Fibroblast of skin of scalp (primary cell): ENCODE results near the gene PRDM1.

Source experiments
- DNase-seq: peaks from one replicate; pipeline ENCODE4 v3.0.0-alpha.2; 2013

Gene PRDM1

DNA sequence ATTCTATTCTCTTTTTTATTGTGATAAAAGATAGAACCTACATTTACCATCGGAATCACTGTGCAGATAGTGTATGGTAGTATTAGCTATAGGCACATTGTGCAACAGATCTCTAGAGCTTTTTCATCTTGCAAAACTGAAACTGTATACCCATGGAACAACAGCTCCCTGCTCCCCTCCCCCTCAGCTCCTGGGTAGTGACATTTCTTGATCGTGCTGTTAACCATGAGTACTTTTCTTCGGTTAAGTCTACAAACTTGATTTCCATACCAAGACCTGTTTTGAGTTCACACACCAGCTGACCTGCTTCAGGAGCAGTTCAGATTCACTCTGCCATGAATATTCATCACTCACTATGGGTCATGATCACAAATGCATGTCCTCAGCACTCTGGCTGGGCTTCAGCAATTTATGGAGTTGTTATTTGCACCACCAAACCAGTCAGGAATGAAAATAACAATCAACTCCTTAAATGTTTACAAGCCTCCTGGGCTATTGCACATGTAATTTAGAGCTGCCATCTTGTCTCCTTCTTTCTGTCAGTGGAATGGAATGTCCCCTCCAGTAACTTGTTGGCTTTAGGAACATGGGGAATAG lies 32.8 kb downstream of the PRDM1 start:
- no peak for DNase-seq

DNA sequence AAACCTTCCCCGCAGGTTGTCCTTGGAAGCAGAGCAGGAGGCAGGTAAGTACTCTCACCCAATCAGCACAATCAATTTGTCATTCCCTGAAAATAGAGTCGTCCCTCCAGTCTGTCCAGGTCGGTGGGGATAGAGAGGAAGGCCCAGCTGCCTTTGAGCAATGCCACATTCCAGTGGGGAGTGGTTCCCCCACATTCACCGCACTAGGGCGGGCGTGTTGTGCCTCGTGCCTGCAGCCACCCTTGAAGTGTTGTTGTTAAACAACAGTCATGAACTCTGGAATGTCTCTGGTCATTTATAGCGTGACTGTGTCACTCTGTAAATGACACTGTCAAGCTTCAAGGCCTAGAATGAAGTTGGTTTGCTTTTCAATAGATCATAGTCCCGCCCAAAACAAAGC lies 33.4 kb downstream of the PRDM1 start:
- DNase-seq: no peak

DNA sequence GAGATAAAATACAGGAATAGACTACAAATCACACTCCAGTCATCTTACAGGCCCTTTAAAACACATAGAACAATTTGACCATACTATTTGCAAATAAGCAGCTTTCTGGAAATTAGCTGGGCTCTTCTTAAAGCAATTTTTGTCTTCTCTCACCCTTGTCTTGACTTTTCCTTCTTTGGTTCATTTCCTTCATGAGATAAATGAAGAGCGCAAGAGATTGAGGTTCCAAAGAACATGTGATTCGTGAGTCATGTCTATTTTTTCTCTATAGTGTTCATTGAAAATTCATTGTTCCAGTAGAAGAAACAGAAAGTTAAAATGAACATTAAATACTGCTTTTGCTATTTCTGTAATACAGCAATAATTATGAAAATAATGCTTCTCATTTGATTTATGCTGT lies 33.9 kb downstream of the PRDM1 start:
- DNase-seq: no peak

DNA sequence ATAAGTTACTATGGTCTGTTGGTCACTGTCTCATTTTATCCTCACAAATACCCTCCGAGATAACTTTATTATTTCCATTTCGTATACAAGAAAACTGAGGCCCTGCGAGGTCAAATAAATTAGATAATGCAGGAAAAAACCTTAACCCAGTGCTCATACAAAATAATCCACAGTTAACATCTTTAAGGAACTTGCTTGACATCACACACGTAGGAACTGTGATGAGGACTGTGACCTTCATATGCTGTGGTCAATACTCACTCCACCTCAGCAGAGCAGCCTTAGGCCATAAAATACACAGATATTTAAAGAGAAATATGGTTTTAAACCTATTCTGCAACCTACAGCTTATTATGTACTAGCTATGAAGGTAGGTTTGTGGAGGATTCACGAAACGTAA lies 34.3 kb downstream of the PRDM1 start:
- DNase-seq: no peak

DNA sequence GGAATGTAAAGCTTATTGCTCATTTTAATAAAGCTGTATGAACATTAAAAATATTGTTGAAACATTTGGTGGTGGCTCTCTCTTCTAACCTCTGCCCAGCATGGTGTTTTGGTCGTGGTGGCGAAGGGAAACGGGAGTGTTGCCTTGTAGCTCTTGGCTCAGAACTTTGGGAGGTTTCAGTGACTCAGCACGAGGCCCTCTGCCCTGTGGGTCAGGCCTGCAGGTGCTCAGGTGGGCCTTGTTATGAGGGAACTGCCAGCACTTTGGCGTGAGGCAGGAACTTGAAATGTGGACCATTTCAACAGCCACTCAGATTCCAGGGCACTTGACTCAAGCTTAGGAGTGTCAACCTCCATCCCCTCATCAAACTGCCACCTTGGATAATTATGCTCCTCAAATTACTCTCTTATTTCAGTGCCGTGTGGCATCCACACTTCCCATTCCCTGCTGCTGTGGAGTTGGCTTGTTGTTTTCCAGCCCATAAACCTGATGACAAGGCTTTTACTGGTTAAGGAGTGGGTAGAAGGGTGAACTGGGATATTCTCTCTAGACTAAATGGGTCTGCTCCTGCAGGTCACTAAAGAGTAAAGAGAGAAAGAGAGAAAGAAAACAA lies 36.3 kb downstream of the PRDM1 start:
- no peak for DNase-seq

DNA sequence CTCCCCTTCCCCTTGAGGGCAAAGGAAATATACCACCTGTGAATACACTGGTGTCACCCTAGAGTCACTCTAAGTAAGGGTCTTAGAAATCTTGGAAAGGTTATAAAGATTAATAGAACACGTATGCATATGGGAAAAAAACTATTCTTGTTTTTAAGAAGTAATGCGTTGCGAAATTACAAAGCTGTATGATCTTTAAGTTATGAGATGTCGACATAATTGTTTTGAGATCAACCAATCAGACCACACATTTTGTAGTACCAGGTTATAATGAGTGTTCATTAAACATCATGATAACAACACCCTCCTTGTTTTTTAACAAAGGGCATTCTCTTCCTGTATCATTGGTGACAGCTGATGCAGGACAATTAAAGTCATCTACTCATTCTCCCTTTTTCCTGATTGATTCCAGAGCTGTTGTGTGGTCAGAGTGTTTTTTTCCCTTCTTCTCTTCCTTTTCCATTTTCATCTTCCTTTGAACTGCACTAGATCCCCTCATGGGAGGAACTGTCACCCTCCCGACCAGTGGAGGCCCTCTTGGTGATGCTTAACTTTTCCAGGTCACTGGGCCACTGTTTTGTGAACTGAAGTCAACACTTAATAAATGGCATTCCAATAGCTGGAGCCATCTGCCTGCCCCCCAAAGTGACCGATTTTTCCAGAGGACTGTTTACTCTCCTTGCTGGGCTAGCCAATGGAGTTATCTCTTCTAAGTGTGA lies 37.0 kb downstream of the PRDM1 start:
- DNase-seq: no peak

DNA sequence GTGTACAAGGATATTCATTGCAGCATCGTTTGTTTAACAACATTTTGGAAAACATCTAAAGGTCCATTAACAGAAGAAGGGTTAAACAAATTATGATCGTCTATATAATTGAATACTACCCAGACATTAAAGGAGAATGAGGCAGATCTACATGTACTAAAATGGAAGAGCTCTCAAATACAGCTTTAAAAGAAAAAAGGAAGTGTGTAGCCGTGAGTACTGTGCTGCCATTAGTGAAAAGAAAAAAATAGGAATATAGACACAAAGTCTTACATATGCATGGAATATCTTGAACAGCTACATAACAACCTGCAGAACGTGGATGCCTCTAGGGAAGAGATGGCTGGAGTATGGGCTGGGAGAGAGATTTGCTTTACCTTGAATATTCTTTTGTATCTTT lies 37.9 kb downstream of the PRDM1 start:
- DNase-seq: no peak

DNA sequence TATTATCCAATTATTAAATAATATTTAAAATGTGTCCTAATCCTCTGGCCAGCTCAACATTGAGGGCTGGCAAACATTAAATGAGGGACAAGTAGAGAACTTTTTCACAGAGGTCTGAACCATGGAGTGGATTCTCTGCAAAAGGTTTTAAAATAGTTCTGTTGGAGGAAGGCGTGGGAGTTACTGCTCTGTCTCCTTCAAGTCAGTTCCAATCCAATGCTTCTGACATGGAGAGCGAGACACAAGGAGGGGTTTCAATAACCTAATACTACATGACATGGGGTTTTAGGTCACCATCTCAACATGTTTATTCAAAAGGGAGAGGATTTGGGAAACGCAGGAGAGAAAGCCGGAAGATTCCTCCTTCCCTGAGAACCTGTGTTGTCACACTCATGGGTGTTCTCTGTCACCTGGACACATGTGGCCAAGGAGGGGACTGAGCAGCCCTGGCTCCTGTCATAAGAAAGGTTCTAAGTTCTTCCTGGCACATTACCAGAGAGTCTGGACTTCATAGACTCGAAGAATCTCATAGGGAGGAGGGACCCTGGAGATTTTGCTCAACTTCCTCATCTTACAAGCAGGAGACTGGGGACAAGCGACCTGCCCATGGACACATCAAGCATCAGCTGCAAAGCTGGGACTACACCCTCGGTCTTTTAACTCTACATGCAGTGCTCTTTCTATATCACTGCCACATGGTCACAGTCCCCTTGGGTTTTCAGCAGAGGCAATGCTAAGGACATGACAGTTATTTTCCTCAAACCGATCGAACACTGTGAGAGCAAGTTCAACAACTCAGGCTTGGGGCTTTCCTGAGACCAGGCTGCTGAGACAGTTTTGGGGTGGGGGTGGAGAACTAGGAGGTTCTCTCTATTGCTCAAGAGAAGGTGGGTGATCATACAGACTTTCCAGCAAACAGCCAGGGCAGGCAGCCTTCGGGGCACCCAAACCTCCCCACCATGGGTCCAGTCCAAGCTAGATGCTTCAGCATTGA lies 38.6 kb downstream of the PRDM1 start:
- DNase-seq: no peak

DNA sequence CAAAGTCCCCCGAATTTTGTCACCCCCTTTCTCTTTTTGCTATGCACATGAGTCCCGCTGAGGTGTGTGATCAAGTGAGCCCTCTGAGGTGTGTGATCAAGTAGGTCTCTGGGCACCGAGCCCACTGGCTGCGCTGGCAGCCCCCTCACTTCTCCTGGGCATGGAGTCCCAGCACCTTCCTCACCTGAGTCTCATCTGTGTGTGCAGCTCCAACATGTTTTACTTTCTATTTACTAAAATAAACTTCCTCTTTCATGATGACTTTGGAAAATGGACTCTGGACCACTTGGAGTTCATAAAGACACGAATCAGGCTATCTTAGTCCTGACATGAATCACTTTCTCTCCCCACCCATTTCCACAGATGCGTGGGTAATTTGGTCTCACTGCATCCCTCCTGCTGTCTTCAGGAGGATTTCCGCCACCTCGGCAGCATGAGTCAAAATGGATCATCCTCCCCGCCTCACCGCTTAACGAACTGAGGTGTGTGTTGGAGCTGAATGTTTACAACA lies 39.8 kb downstream of the PRDM1 start:
- DNase-seq: no peak

DNA sequence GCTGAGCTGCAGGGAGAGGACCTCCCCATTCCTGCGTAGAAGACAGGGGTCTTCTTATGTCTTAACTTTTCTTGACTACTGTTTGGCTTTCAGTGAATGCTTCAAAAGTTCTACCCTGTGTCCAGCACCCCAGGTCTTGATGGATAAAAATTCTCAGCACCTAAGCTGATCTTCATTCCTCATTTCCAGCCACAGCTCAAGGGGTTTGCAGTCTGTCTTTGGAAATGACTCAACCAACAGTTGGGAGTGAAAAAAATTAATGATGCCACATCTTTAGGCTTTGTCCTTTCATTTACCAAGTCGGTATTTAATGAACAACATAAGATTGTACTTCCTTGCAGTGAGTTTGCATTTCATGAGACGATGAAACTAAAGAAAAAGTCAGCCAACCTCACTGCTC lies 40.3 kb downstream of the PRDM1 start:
- DNase-seq: no peak

DNA sequence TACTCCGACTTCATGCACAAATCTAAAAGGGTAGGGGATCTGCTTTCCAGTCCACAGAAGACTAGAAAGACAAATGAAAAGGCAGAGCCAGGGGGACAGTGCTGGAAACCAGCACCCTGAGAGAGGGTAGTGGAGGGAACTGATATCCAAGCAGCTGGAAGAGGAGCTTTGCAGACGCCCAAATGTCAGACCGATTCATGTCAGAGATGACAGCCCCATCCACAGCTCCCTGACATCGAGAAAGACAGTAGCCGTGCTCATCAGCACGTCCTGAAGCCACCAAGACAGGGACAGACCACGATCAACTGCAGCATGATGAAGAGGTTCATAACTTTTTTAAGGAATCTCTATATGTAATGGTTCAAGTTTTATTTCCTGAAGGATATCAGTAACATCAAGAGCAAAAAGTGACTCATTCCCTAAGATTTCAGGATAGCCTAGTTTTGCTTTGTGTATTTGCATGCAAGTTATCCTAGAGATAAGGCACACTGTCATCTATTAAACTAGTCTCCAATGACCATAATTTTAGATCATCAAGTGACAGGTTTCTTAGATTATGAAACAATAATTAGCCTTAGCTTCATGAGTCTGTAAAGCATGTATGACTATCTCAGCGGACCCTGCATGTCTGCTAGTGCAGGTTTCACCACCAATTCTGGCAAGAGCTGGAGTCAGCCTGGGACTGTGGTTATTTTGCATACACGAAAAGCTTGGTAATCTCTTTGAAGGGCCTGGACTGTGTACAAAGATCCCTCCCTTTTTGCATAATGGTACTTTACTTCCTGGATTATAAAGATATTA lies 43.0 kb downstream of the PRDM1 start:
- DNase-seq: peak; percentile 67

DNA sequence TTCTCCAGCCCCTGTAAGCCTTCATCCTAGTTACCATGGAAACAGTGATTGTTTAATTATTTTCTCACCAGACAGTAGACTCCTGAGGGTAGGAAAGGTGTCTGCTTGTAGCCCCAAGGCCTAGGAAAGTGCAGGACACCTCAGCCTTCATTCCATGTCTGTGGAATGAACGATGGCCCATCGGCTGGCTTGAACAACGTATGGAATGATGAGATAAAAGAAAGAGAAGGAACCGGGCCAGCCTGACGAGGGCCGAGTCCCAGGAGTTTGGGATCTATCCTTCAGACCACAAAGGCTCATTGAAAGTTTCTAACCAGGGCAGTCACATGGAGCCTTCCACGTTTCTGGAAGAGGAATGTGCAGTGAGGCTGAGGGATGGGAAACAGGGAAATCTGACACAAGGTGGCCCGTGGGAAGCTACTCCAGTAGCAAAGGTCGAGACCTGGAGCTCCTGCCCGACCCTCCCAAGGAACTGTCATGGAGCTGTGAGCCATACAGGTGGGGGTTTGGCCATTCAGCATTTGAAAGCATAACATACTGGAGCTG lies 46.1 kb downstream of the PRDM1 start:
- DNase-seq: no peak

DNA sequence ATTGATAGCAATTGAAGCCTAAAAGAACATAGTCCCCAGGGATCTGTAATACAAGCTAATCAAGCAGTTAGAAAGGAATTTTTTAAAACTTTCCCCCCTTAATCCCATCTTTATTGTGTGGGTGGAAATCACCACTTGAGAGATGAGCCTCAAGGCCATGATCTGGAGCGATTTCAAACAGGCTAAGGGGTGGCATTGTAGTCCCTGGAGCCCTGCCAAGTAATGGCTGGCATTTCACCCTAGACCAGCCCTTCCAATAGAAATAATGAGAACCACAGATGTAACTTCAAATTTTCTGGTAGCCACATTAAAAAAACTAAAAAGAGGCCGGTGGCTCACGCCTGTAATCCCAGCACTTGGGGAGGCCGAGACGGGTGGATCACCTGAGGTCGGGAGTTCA lies 46.9 kb downstream of the PRDM1 start:
- no peak for DNase-seq

DNA sequence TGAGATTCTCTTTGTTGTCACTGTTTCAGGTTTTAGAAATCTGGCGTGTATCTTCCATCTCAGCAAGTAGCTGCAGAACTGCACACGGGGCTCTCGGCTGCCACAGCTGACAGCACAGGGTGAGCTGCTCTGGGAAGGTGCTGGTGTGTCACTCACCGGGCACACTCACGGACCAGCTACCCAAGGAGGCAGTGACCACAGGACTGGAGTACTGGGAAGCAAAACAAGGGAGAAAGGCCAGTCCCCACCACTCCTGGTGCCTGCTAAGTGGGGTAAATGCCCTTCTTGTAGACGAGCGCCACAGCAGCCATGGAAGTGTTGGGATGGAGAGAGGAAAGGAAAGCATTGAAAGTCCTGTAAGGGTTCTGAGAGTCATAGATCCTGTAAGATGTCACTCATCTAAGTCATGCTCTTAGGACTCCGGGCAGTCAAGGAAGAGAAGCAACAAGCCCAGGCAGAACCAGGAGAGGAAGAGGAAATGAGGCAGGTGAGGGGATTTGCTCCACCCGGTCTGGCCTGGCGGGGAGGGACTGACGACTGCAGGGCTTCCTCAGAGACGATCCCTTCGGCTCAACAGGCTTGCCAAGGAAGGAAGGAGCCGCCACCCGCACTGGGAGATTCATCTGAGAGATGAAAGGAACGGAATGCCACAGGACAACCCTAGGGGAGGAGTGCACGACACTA lies 48.1 kb downstream of the PRDM1 start:
- DNase-seq: no peak

DNA sequence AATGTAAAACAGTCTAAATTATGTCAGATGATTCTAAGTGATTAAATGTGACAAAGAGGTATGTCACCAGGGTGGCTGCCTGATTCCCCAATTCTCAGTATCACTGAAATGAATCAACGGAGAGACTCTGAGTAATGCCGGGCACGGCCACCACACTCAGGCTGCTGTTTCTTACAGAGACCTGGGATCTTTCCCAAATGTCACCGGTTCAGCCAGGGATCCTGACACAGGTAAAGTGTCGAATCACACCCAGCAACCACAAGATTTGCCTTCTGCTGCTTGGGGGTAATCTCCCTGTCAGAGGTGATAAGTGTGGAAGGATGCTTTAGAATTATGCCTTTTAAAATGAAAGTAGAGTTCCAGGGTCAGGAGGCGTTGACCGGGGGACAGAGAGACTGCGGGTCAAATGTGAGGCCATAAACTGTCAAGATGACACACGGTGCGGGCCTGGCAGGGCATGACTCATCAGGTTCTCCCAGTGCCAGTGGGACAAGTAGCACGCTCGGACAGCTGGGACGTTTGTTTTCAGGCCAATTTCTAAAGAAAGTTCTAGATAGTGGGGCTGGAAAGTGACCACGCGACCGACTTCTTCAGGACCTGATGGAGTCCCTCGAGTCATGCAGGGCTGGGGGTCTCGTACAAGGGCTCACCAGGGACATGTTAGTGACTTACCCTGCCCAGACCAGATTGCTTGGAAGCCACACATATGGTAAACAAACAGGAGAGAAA lies 48.9 kb downstream of the PRDM1 start:
- no peak for DNase-seq

DNA sequence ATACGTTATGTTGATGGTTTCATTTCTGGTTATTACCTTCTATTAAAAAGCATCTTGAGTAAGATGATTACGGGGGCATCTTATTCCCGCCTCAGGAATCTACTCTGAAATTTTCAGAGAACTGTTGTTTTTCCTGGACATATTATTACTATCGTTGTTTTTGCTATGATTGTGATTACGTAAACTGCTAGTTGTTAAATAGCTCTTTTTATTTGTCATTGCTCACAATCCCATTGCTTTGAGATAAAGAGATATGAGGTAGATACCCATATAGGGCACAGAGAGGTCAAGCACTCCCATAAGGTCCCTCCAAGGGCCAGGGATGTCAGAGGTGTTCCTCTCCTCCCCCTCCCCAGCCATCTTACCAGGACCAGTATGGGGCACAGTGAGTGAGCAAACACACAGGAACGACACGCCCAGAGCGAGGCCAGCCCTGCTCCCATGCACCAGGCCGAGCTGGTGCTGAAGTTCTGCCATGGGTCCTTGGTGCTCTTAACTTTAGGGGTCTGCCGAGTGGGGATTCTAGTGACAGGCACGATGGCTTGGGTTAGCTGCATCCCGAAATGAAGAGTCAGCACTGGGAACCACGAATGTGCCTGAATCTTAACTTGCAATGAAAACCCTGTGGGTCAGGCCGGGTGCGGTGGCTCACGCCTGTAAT lies 49.9 kb downstream of the PRDM1 start:
- DNase-seq: no peak

DNA sequence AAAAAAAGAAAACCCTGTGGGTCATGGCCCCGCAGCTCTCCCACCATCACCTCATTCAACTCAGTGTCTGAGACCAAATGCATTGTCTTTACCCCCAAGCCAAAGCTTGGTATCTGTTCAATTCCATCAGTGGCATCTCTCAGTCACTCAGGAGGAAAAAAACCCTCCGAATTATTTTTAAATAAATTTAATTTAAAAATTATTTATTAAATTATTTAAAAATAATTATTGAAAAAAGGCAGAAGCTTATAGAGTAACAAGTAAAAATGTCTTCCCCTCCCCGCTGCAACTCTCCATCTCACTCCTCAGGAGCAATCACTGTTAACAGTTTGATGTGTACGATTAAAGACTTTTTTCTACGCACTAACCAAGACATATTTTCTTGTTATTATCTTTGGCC lies 50.7 kb downstream of the PRDM1 start:
- DNase-seq: no peak

DNA sequence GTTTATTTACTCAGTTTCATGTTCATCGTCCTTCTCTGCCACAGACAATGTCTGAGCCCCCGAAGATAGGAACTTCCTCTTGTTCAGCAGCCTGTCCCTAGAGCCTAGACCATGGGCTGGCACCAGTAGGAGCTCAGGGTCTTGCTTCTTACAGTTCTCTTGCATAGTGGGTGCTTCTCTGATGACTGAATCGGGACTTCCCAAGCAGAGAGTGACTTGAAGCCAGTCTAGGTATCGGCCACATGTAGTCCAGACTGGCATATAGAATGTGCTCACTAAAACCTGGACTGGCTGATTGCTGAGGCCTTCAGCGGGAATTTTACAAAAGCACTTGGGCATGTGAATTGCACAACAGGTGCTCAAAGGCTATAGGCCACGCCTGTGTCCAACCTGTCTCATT lies 52.0 kb downstream of the PRDM1 start:
- DNase-seq: no peak

DNA sequence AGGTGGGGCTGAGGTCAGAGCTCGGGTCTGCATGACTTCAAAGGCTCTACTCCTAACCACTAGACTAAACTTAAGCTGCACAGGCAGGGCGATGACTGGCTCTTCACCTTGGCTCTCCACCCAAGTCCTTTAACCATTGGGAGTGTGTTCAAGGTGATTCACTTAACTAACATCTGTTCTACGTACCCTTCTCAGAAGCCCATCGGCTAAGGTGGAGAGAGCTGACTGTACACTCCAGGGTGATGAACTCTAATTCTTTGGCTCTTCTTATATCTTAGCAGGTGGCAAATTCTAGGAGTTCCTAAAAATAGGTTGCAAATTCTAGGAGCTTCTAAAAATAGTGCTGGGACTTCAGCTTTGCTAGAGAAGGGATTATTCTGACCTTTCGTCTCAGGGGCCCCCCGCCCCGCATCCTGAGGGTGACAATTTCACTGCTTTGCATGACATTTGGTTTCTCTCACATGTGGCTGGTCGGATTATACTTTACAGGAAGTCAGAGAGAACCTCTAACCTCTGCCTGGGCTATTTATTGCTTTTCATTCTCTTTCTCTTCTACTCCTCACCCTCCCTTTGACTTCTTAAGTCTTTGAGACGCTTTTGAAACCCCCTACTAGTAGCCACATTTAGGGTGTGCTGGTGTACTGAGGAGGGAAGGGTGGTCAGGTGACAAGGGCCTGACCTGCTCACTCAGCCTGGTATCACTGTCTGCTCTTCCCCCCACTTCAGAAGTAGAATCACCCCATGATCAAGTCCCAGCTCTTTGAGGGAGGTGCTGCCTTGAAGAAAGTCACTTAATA lies 55.5 kb downstream of the PRDM1 start:
- no peak for DNase-seq
